ENCODE data around the gene ATP5PO.
A peak's percentile ranks its signal among the peaks of the same experiment; 100 is the strongest.

Gene ATP5PO

GRCh38 chr21:33899199-33899598 lies 16.4 kb downstream of the ATP5PO start:
- no peak for DNase-seq (ENCODE audit: low read depth)

- no peak for DNase-seq (ENCODE audit: low read depth)
Observed at GRCh38 chr21:33898586-33898985, 17.0 kb downstream of the ATP5PO start.

- no peak for DNase-seq (ENCODE audit: low read depth)
Observed at GRCh38 chr21:33897739-33898138, 17.9 kb downstream of the ATP5PO start.

GRCh38 chr21:33897098-33897497 lies 18.5 kb downstream of the ATP5PO start:
- DNase-seq (ENCODE audit: low read depth): no peak

GRCh38 chr21:33896691-33897090 lies 18.9 kb downstream of the ATP5PO start:
- DNase-seq (ENCODE audit: low read depth): no peak

GRCh38 chr21:33895356-33895755 lies 20.2 kb downstream of the ATP5PO start:
- no peak for DNase-seq (ENCODE audit: low read depth)

- peak; percentile 24 for DNase-seq (ENCODE audit: low read depth)
Observed at GRCh38 chr21:33894736-33895288, 20.8 kb downstream of the ATP5PO start.

GRCh38 chr21:33893917-33894316 lies 21.7 kb downstream of the ATP5PO start:
- no peak for DNase-seq (ENCODE audit: low read depth)

- DNase-seq (ENCODE audit: low read depth): no peak
Observed at GRCh38 chr21:33892853-33893252, 22.8 kb downstream of the ATP5PO start.

- no peak for DNase-seq (ENCODE audit: low read depth)
Observed at GRCh38 chr21:33890187-33890586, 25.4 kb downstream of the ATP5PO start.

- DNase-seq (ENCODE audit: low read depth): no peak
Observed at GRCh38 chr21:33886321-33886720, 29.3 kb downstream of the ATP5PO start.

GRCh38 chr21:33885172-33885514 lies 30.5 kb downstream of the ATP5PO start:
- DNase-seq (ENCODE audit: low read depth): no peak

GRCh38 chr21:33884376-33885171 lies 31.0 kb downstream of the ATP5PO start:
- no peak for DNase-seq (ENCODE audit: low read depth)

- no peak for DNase-seq (ENCODE audit: low read depth)
Observed at GRCh38 chr21:33883118-33883517, 32.5 kb downstream of the ATP5PO start.

GRCh38 chr21:33881689-33882440 lies 33.7 kb downstream of the ATP5PO start:
- DNase-seq (ENCODE audit: low read depth): no peak

- DNase-seq (ENCODE audit: low read depth): no peak
Observed at GRCh38 chr21:33880626-33881025, 35.0 kb downstream of the ATP5PO start.

GRCh38 chr21:33878824-33879223 lies 36.8 kb downstream of the ATP5PO start:
- no peak for DNase-seq (ENCODE audit: low read depth)

- DNase-seq (ENCODE audit: low read depth): no peak
Observed at GRCh38 chr21:33875026-33875695, 40.4 kb downstream of the ATP5PO start.

- DNase-seq (ENCODE audit: low read depth): no peak
Observed at GRCh38 chr21:33874161-33874560, 41.4 kb downstream of the ATP5PO start.

- no peak for DNase-seq (ENCODE audit: low read depth)
Observed at GRCh38 chr21:33872881-33873515, 42.6 kb downstream of the ATP5PO start.

- no peak for DNase-seq (ENCODE audit: low read depth)
Observed at GRCh38 chr21:33871171-33871570, 44.4 kb downstream of the ATP5PO start.

- DNase-seq (ENCODE audit: low read depth): no peak
Observed at GRCh38 chr21:33870768-33871167, 44.8 kb downstream of the ATP5PO start.
